Left lung (tissue), 10 donors: ENCODE measurements around the gene PRUNE2. TPM values are rescaled to one million over a fixed set of nuclear protein-coding genes. Genes with fewer than 3 reads are reported as not detected.

Source experiments
- ATAC-seq: fragments of 200-7000 bp; cut with Tn5 transposase; one replicate; pipeline ENCODE4 v1.9.1; 2020; ENCODE audit warnings: moderate library complexity
- DNase-seq, 4 donors: peaks; one replicate each; pipeline ENCODE4 v3.0.0-alpha.2; 2013 to 2020
- H3K27ac ChIP-seq, 2 donors: fragments of 200-600 bp; sonication (generic) in 1 of 2; one replicate each; pipeline versions ENCODE4 v1.5.0 to v1.8.0; 2020 to 2021
- H3K27me3 ChIP-seq, 2 donors: fragments of 200-600 bp; sonication (generic) in 1 of 2; one replicate each; pipeline versions ENCODE4 v1.5.0 to v1.8.0; 2020 to 2021
- H3K36me3 ChIP-seq, 2 donors: fragments of 200-600 bp; sonication (generic) in 1 of 2; one replicate each; pipeline versions ENCODE4 v1.5.0 to v1.8.0; 2020 to 2021
- H3K4me1 ChIP-seq, 2 donors: fragments of 200-600 bp; one replicate each; pipeline ENCODE4 v1.8.0; 2021
- H3K4me3 ChIP-seq, 2 donors: fragments of 200-600 bp; sonication (generic) in 1 of 2; one replicate each; pipeline versions ENCODE4 v1.5.0 to v1.8.0; 2020 to 2021; ENCODE audit warnings: mild to moderate bottlenecking in 1 of 2
- H3K9me3 ChIP-seq, 2 donors: fragments of 200-600 bp; sonication (generic) in 1 of 2; one replicate each; pipeline versions ENCODE4 v1.5.0 to v1.8.0; 2020 to 2021
- CTCF ChIP-seq, 2 donors: fragments of 200-600 bp; sonication (generic) in 1 of 2; IDR thresholded peaks; one replicate each; pipeline versions ENCODE4 v1.5.0 to v1.8.0; 2021; ENCODE audit warnings: antibody characterized with exemption in 2 of 2
- intact Hi-C, 2 donors: fragments of 100-400 bp; cut with DNase I; formaldehyde crosslinking; loops; one replicate each; pipeline versions ENCODE4 v1.11.2 to v1.14.2; 2022
- polyA plus RNA-seq, 6 donors: library from polyadenylated mRNA; unstranded; fragments of 120-200 nt; gene quantifications; one replicate each; pipeline ENCODE4 v1.2.1, GENCODE V29; 2013; ENCODE audit not compliant: insufficient read length in 6 of 6
- total RNA-seq, 2 donors: library from RNA; stranded (reverse); fragmentation: NEBNext Ultra II Directional; extraction: Animal tissue kit (Norgen Biotek cat#: 25700); gene quantifications; one replicate each; pipeline ENCODE4 v1.2.1, GENCODE V29; 2021
- donor health status: DM: no; HTN: yes; CAD: no.
- donor health status: DM: no; HTN: no; CAD: no.

The PRUNE2 gene
- total and polyA plus RNA-seq, 8 donors = 2.0 to 17.7 (median 4.1) TPM

- Histone ChIP-seq H3K9me3 (no peaks in the 10 kb centered on the region), H3K36me3 (no peaks in the 10 kb centered on the region), H3K27me3 (peaks cover 0 to 3% of the 10 kb centered on the region in 2 donors), H3K27ac (no peak overlapping the region), H3K4me3 (no peak overlapping the region), H3K4me1 (no peaks in the 10 kb centered on the region)
- TF ChIP-seq CTCF (IDR thresholded peaks at IDR 0.05) = no peak
- intact Hi-C loops = no loop called here
- ATAC-seq (no peak), DNase-seq (no peak)
Measured at GRCh38 chr9:76820431-76820830, 85.5 kb downstream of the PRUNE2 start.

GRCh38 chr9:76818271-76818670 is 87.6 kb downstream of the PRUNE2 start:
- Histone ChIP-seq H3K4me1 (no peaks in the 10 kb centered on the region), H3K36me3 (no peaks in the 10 kb centered on the region), H3K4me3 (no peak overlapping the region), H3K9me3 (no peaks in the 10 kb centered on the region), H3K27me3 (peaks cover 0 to 5% of the 10 kb centered on the region in 2 donors), H3K27ac (peak overlapping the region in 1 of 2 donors; percentile 84)
- no peak for TF ChIP-seq CTCF (IDR thresholded peaks at IDR 0.05)
- peak; percentile 99 for ATAC-seq
- peak in 1 of 4 donors; percentile 80 for DNase-seq
- intact Hi-C loops = loop anchor here in 1 of 2 donors (10.0 kb wide), 1 partner anchor 177 kb away; no protein-coding TSS in a partner anchor

GRCh38 chr9:76817489-76817888 is 88.4 kb downstream of the PRUNE2 start:
- no peaks in the 10 kb centered on the region for H3K9me3 ChIP-seq
- H3K4me3 ChIP-seq = no peak overlapping the region
- intact Hi-C loops = loop anchor here in 1 of 2 donors (10.0 kb wide), 1 partner anchor 177 kb away; no protein-coding TSS in a partner anchor
- H3K27ac ChIP-seq = peak overlapping the region in 1 of 2 donors; percentile 84
- no peak for TF ChIP-seq CTCF (IDR thresholded peaks at IDR 0.05)
- no peaks in the 10 kb centered on the region for H3K36me3 ChIP-seq
- ATAC-seq (peak; percentile 30), DNase-seq (no peak)
- H3K4me1 ChIP-seq = no peaks in the 10 kb centered on the region
- peaks cover 0 to 5% of the 10 kb centered on the region in 2 donors for H3K27me3 ChIP-seq

DNA sequence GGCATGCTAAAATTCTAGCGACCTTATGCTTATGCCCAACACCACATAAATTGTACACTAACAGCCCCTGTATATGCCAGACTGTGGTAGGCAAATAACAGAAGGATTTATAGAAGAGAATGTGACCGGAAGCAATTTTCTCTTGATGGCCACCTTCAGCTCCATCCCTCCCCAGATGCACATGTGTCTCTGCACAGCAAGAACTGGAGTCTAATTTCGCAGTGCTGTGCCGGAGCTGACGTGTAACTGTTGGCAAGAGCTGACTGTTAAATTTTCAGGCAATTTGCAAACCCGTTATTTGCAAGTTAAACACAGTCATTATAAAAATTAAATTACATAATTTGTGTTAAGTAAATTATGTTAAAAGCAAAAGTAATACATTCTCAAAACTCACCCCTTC is 93.3 kb downstream of the PRUNE2 start:
- Histone ChIP-seq H3K27ac (no peak overlapping the region), H3K4me1 (no peaks in the 10 kb centered on the region), H3K4me3 (no peak overlapping the region), H3K36me3 (no peaks in the 10 kb centered on the region), H3K27me3 (peaks cover 0 to 15% of the 10 kb centered on the region in 2 donors), H3K9me3 (no peaks in the 10 kb centered on the region)
- TF ChIP-seq CTCF (IDR thresholded peaks at IDR 0.05) = no peak
- intact Hi-C loops = loop anchor here in 1 of 2 donors (10.0 kb wide), 1 partner anchor 182 kb away; no protein-coding TSS in a partner anchor
- ATAC-seq (no peak), DNase-seq (no peak)

DNA sequence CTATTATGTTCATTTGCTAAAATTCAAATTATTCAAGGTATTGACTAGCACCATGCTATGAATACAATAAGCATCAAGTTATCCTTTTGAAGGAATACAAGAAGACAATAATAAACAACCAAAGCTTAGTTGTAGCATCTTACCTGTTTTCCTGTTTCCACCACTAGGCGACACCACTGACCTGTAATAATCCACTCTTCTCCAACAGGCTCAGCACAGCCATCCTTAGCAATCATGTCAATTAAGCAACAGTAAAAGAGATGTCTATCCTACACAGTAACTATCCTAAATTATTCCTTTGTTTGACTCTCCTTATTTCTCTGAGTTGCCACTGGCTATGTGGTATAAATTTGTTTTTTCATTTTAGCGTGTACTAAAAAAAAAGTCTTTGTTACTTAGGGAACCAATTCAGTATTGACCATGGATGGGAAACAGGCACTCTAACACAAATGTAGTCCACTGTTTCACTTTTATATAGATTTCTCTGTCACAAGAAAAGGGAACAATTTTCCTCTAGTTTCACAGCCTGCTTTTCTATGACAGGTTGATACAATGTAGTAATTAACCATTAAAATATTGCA is 95.4 kb downstream of the PRUNE2 start:
- intact Hi-C loops = loop anchor here in 1 of 2 donors (10.0 kb wide), 1 partner anchor 184 kb away; no protein-coding TSS in a partner anchor
- no peak overlapping the region for H3K4me3 ChIP-seq
- peak; percentile 55 to 59 for TF ChIP-seq CTCF (IDR thresholded peaks at IDR 0.05)
- ATAC-seq (peak; percentile 84), DNase-seq (peak in 2 of 4 donors; percentile 17 to 36)
- no peaks in the 10 kb centered on the region for H3K9me3 ChIP-seq
- no peaks in the 10 kb centered on the region for H3K4me1 ChIP-seq
- no peak overlapping the region for H3K27ac ChIP-seq
- no peaks in the 10 kb centered on the region for H3K36me3 ChIP-seq
- H3K27me3 ChIP-seq = peaks cover 0 to 12% of the 10 kb centered on the region in 2 donors
